HG02840 (cell line): ENCODE results near the gene ETF1.
"Not testable (repeated sequence)": the region's sequence is repeated elsewhere in the genome, so short reads cannot be mapped to it uniquely, and the experiment has no call there.

Experiments
- ATAC-seq: cut with Tn5 transposase; IDR thresholded peaks from one replicate; pipeline ENCODE4 v1.9.1; 2021; ENCODE audit warnings: mild to moderate bottlenecking, moderate library complexity, moderate number of reproducible peaks; ENCODE audit not compliant: unreplicated experiment, low FRiP score

Gene ETF1

DNA sequence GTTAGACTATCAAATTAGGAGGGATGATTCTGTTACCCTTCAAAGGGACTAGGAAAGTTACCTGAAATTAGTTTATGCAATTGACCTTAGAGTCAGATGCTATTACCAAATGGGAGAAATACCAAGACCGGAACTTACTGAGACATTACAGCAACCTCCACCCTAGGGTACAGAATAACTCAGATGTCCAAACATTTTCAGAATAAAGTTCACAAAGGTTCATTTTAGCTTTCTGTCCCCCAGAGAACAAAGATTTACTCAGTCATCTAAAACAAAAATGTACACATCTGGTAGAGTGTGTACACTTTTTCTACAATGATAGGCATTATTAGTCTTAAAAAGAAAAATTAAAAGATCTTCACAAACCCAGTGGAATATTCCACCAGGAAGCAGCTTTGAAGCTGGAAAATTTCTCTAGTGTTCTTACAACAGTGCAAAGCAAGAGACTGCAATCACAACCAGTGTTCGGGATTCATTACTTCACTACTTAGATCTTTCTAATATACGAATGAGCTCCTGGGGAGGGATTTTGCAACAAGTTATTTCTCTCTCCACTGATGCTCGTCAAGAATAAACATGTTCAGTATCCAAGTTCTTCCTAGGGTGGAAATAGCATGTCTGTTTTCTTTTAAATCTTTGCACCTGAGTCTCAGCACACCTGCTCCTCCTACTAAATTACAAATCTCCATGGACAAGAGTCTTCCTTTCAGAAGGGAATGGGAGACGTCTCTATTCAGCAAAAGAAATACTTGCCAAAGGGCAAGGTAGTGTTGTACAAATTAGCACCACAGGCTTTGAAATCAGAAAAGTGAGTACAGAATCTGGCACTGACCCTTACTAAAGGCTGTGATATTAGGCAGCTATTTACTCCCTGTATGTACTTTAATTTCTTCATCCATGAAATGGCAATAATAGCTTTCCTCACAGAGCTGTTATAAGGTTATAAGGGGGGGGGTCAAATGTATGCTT is 8.8 kb downstream of the ETF1 start:
- ATAC-seq = no peak

- no peak for ATAC-seq
Observed at GRCh38 chr5:138529812-138530211, 13.2 kb downstream of the ETF1 start.

DNA sequence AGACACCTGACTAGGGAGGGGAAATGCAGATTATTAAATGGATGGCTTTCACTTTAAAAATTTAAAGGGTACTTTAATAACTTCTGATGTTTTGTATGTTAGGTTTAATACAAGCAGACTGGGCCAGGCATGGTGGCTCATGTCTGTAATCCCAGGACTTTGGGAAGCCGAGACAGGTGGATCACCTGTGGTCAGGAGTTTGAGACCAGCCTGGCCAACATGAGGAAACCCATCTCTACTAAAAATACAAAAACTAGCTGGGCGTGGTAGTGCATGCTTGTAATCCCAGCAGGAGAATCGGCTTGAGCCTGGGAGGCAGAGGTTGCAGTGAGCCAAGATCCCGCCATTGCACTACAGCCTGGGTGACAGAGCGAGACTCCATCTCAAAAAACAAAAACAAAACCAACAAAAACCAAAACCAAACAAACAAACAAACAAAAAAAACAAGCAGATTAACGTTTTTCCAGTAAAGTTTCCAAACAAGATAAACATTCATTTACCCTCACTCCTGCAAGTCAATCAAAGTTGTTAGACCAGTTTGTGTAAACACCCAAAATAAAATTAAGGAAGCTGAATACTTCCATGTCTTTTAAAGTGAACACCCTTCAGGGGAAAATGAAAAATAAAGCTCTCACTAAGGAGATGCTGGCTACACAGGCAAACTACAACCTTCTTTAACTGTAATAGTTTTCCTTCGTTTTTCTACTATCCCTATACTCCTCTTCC is 14.1 kb downstream of the ETF1 start:
- ATAC-seq = no peak

DNA sequence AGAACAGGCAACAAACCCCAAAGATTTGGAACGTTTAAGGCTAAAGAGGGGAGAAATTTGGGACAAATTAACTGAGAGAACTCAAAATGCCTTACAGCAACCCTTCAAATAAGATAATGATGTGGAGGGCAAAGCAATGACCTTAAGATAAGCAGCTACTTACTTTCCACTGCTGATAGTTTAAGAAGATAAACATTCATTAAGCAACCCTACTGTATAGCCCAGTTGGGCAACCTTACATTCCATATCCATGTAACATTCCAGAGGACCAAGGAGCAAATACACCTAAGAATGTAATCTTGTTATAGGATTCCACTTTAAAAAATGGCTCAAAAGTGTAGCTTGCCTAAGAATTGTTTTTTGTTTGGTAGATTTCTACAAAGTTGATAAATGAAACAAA is 14.8 kb downstream of the ETF1 start:
- no peak for ATAC-seq

- ATAC-seq = no peak
Observed at GRCh38 chr5:138527170-138527569, 15.9 kb downstream of the ETF1 start.

DNA sequence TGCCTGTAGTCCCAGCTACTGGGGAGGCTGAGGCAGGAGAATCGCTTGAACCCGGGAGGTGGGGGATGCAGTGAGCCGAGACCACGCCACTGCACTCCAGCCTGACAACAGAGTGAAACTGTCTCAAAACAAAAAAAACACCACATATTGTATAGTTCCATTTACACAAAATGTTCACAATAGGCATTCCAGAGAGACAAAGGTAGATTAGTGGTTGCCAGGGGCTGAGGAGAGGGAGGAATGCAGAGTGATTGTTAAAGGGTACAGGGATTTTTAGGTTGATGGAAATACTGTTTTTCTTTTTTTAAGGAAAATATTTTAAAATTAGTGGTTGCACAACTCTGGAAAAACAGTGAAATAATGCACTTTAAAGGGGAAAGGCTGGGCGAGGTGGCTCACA is 19.6 kb downstream of the ETF1 start:
- ATAC-seq = no peak

DNA sequence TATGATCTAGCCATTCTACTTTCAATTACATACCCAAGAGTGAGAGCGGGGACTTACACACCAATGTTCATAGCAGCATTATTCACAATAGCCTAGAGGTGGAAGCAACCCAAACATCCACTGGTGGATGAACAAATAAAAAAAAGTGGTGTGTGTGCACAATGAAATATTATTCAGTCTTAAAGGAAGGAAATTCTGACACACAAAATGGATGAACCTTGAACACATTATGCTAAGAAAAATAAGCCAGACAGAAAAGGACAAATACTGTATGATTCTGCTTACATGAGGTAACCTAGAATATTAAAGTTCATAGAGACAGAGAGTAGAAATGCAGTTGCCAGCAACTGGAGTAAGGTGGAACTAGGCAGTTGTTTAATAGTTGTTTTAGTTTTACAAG is 22.1 kb downstream of the ETF1 start:
- no peak for ATAC-seq

DNA sequence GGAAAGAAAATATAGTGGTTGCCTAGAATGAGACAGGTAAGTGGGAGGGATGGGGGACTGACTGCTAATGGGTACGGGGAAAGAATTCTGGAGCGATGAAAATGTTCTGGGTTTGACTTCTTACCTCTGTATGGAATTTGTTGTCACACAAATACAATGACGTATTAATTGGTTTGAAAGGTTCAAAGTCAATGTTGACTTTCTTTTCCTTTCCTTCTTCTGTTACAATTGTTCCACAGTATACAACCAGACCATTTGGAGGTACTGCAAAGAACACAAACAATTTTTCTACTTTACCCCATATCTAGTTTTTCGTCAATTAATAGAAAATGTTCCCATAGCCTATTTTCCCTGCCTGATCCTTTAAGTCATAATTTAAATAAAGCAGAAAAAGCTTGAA is 25.6 kb downstream of the ETF1 start:
- ATAC-seq = no peak

DNA sequence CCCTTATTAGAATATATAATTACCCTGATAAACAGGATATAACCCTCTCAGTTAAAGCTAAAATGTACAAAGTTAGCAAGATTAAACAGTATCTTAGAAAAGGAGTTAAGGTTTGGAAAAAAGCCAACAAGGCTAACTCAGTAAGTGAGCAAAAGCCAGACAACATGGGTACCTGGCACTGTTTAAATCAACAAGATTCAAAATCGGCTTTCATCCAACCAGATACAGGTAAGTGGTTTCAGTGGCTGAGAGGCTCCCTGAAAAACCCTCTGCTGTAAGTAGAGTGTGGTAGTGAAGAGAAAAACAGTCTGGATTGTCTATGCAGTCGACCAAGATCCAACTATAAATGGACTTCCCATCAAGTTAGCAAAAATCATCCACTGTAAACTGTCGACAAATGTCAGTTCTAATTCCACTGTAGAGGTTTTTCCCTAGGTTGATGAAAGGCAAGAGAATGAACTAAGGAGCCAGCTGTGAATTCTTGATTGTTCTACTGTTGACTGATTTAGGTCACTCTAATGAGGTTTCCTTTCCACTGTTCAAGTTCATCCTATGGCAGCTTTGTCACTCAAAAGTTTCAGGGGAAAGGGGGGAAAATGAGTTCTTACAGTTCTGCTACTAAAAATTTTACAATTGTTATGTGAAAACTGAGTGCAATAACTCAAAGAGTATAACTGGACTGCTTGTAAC is 27.3 kb downstream of the ETF1 start:
- ATAC-seq = no peak

DNA sequence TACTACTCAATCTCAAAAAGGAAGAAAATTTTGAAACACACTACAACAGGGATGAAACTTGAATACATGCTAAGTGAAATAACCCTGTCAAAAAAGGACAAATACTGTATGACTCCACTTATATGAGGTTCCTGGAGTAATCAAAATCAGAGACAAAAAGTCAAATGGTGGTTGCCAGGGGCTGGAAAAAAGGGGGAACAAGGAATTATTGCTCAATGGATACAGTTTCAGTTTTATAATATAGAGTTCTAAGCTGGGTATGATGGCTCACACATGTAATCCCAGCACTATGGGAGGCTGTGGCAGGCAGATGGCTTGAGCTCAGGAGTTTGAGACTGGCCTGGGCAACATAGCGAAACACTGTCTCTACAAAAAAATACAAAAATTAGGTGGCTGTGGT is 29.0 kb downstream of the ETF1 start:
- ATAC-seq = no peak

DNA sequence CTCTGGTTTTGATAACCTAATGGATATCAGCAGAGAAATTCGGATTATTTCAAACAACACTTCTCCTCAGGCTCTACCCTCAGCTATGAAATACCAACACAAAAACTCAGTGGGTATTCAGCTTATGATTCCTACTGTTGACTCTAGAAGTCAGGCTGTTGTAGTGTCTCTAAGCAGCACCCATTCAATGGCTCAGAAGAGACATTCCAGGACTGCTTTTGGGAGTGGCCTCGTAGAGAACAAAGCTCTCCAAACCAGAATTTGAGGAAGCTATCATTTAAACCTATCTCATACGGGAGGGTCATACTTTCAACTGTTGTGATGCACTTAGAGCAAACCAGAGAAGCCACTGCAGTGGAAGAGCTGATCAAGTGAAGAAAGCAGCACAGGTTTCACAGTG is 34.1 kb downstream of the ETF1 start:
- ATAC-seq = no peak

DNA sequence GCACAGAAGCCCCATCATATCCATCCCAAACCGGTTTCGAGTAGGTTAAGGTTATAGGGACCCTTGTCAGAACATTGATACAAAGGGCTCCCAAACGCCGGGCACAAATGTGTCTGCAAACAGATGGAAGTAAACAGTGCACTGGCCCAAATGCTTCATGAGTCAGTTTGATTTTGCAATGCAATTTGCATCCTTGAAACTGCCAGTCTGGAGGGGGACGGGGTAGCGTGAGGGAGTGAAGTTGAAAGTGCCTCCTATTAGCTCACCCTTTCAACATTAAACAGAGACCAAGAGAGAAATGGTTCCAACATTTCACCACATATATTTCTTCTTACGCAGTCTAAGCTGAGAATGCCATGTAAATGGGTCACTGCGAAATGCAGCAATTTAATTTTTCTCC is 35.6 kb downstream of the ETF1 start:
- ATAC-seq = not testable (repeated sequence)

GRCh38 chr5:138506370-138507306 is 36.4 kb downstream of the ETF1 start:
- no peak for ATAC-seq

DNA sequence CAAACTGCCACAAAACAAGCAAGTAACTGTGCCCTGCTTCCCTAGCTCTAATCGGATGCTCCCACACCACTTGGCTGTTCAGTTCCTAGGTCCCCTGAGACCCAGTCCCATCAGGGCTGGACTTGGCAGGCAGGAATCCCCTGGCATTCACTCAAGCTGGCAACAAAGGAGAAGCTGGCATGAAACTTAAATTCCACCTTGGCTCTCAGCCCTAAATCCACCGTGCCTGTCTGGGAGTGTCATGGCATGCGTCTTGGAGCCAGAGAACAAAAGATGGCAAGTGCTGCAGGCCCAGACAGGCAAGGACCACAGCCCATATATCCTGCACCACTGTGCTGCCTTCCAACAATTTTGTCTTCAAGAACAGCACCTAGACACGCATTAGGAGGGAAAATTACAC is 38.2 kb downstream of the ETF1 start:
- no peak for ATAC-seq

- no peak for ATAC-seq
Observed at GRCh38 chr5:138503487-138504270, 39.4 kb downstream of the ETF1 start.

DNA sequence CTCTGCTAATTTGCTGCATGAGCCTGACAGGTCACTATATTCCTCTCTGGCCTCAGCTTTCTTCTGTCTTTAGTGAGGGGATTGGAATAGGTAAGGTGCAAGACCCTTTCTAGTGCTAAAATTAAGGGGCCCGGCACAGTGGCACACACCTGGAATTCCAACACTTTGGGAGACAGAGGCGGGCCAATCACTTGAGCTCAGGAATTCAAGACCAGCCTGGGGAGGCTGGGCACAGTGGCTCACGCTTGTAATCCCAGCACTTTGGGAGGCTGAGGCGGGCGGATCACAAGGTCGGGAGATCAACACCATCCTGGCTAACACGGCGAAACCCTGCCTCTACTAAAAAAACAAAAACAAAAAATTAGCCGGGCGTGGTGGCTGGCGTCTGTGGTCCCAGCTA is 40.5 kb downstream of the ETF1 start:
- no peak for ATAC-seq

DNA sequence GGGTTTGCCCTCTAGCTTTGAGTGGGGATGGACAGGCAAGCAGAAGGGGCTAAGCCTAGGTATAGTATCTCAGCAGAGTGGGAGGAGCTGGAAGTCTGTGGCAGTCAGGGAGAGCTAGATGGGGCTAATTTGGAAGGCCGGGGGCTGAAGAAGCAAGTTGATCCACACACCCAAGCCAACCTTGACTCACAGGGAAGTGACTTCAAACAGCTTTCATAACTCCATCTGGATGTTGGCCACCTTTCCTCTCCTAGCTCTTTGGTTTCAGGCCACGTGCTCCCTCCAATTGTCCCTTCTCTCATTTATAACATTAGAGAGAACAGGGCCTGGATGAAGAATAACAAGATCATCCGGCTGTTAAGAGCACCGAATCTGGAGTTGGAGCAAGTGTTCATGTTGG is 40.9 kb downstream of the ETF1 start:
- no peak for ATAC-seq

GRCh38 chr5:138498376-138498775 is 44.7 kb downstream of the ETF1 start:
- ATAC-seq = no peak

- ATAC-seq = no peak
Observed at GRCh38 chr5:138495351-138495750, 47.7 kb downstream of the ETF1 start.
